ENCODE measurements around the gene CCL26. TPM values are rescaled to one million over a fixed set of nuclear protein-coding genes. Genes with fewer than 3 reads are reported as not detected.

The CCL26 gene
- total and polyA plus RNA-seq, 8 donors, result 0.25 to 0.58 (median 0.36) TPM; not detected in 3

GRCh38 chr7:75757860-75758259 is 14.2 kb downstream of the CCL26 start:
- no peak overlapping the region for H3K4me3 ChIP-seq
- H3K4me1 ChIP-seq, result peaks cover 0 to 6% of the 10 kb centered on the region in 2 donors
- H3K27me3 ChIP-seq, result no peaks in the 10 kb centered on the region
- no peak for DNase-seq
- TF ChIP-seq CTCF (IDR thresholded peaks at IDR 0.05), result no peak
- intact Hi-C loops (cut with DNase I), result no loop called here
- H3K27ac ChIP-seq, result no peak overlapping the region
- no peak for ATAC-seq
- no peaks in the 10 kb centered on the region for H3K36me3 ChIP-seq
- H3K9me3 ChIP-seq, result no peaks in the 10 kb centered on the region

- Histone ChIP-seq H3K4me1 (peaks cover 0 to 3% of the 10 kb centered on the region in 2 donors), H3K36me3 (no peaks in the 10 kb centered on the region), H3K27ac (no peak overlapping the region), H3K27me3 (no peaks in the 10 kb centered on the region), H3K4me3 (no peak overlapping the region), H3K9me3 (no peaks in the 10 kb centered on the region)
- DNase-seq, result peak in 1 of 4 donors; percentile 43
- ATAC-seq, result peak; percentile 78
- peak; percentile 39 to 51 for TF ChIP-seq CTCF (IDR thresholded peaks at IDR 0.05)
- intact Hi-C loops (cut with DNase I), result no loop called here
These were observed 14.9 kb downstream of the CCL26 start for GRCh38 chr7:75756991-75757676.

- TF ChIP-seq CTCF (IDR thresholded peaks at IDR 0.05), result no peak
- Histone ChIP-seq H3K9me3 (no peaks in the 10 kb centered on the region), H3K4me1 (no peaks in the 10 kb centered on the region), H3K27ac (no peak overlapping the region), H3K27me3 (no peaks in the 10 kb centered on the region), H3K4me3 (no peak overlapping the region), H3K36me3 (no peaks in the 10 kb centered on the region)
- intact Hi-C loops (cut with DNase I), result no loop called here
- DNase-seq (no peak), ATAC-seq (no peak)
These were observed 15.6 kb downstream of the CCL26 start for GRCh38 chr7:75756206-75756990.

GRCh38 chr7:75743455-75743859 is 28.6 kb downstream of the CCL26 start:
- ATAC-seq, result no peak

More at GRCh38 chr7:75743455-75743859, 28.6 kb downstream of the CCL26 start:
- DNase-seq, result no peak
- Histone ChIP-seq H3K4me3 (no peak overlapping the region), H3K27me3 (no peaks in the 10 kb centered on the region), H3K27ac (no peak overlapping the region), H3K4me1 (peaks cover 5 to 23% of the 10 kb centered on the region in 2 donors), H3K36me3 (no peaks in the 10 kb centered on the region), H3K9me3 (no peaks in the 10 kb centered on the region)
- no peak for TF ChIP-seq CTCF (IDR thresholded peaks at IDR 0.05)
- intact Hi-C loops (cut with DNase I), result no loop called here

Measured in left lung (tissue), 10 donors.